HepG2 (cell line): ENCODE measurements around the gene MOB4. TPM values are rescaled to one million over a fixed set of nuclear protein-coding genes. Genes with fewer than 3 reads are reported as not detected.

Experiments used
- BORCS8-MEF2B ChIP-seq: sonication (generic); formaldehyde crosslinking; IDR thresholded peaks from 2 replicates; pipeline ENCODE4 v1.8.0; 2022; ENCODE audit warnings: mild to moderate bottlenecking, missing genetic modification reagents
- EED ChIP-seq: sonication (generic); formaldehyde crosslinking; IDR thresholded peaks from 2 replicates; pipeline ENCODE4 v1.5.0; 2020; ENCODE audit warnings: mild to moderate bottlenecking, missing genetic modification reagents
- FOXC1 ChIP-seq: sonication (generic); formaldehyde crosslinking; IDR thresholded peaks from 2 replicates; pipeline ENCODE4 v1.8.0; 2022; ENCODE audit warnings: mild to moderate bottlenecking, missing genetic modification reagents, borderline replicate concordance
- GTF2F1 ChIP-seq: fragments of 150-350 bp; IDR thresholded peaks from 2 replicates; pipeline ENCODE4 v1.6.1; 2014; ENCODE audit warnings: low read length
- HDAC2 ChIP-seq: sonication (generic); formaldehyde crosslinking; IDR thresholded peaks from 2 replicates; pipeline ENCODE4 v1.4.0; 2020; ENCODE audit warnings: missing genetic modification reagents
- HOXA5 ChIP-seq: sonication (generic); formaldehyde crosslinking; IDR thresholded peaks from 2 replicates; pipeline ENCODE4 v1.4.0; 2020; ENCODE audit warnings: missing genetic modification reagents
- MIER2 ChIP-seq: IDR thresholded peaks from 2 replicates; pipeline ENCODE4 v1.6.1; 2016; ENCODE audit warnings: missing biosample characterization, missing genetic modification reagents
- NBN ChIP-seq: fragments of 450-650 bp; conservative IDR thresholded peaks from 2 replicates; pipeline ENCODE4 v1.6.1; 2017
- NFYB ChIP-seq: sonication (generic); formaldehyde crosslinking; IDR thresholded peaks from 2 replicates; pipeline ENCODE4 v1.4.0; 2020; ENCODE audit warnings: missing genetic modification reagents
- NR2C2 ChIP-seq: sonication (generic); formaldehyde crosslinking; IDR thresholded peaks from 2 replicates; pipeline ENCODE4 v1.4.0; 2020; ENCODE audit warnings: missing genetic modification reagents, mild to moderate bottlenecking, moderate library complexity, borderline replicate concordance
- PHF21A ChIP-seq: sonication (generic); formaldehyde crosslinking; IDR thresholded peaks from 2 replicates; pipeline ENCODE4 v1.5.0; 2020; ENCODE audit warnings: mild to moderate bottlenecking, missing genetic modification reagents
- PRPF4 ChIP-seq: fragments of 200-400 bp; formaldehyde crosslinking; IDR thresholded peaks from 2 replicates; pipeline ENCODE4 v1.6.1; 2016; ENCODE audit warnings: low read length, low read depth; ENCODE audit not compliant: poor library complexity, severe bottlenecking
- ZMYM2 ChIP-seq: sonication (generic); formaldehyde crosslinking; IDR thresholded peaks from 2 replicates; pipeline ENCODE4 v1.8.0; 2022; ENCODE audit warnings: mild to moderate bottlenecking, missing genetic modification reagents
- ZMYM4 ChIP-seq: sonication (generic); formaldehyde crosslinking; IDR thresholded peaks from 2 replicates; pipeline ENCODE4 v1.8.1; 2023; ENCODE audit warnings: mild to moderate bottlenecking, missing genetic modification reagents
- ZNF296 ChIP-seq: sonication (generic); formaldehyde crosslinking; conservative IDR thresholded peaks from 2 replicates; pipeline ENCODE4 v1.5.0; 2020; ENCODE audit warnings: mild to moderate bottlenecking, missing genetic modification reagents
- ZNF432 ChIP-seq: sonication (generic); formaldehyde crosslinking; IDR thresholded peaks from 2 replicates; pipeline ENCODE4 v1.5.0; 2020; ENCODE audit warnings: missing genetic modification reagents, mild to moderate bottlenecking, borderline replicate concordance
- ZNF546 ChIP-seq: sonication (generic); formaldehyde crosslinking; conservative IDR thresholded peaks from 2 replicates; pipeline ENCODE4 v1.8.1; 2023; ENCODE audit warnings: mild to moderate bottlenecking, missing genetic modification reagents
- ZNF563 ChIP-seq: sonication (generic); formaldehyde crosslinking; IDR thresholded peaks from 2 replicates; pipeline ENCODE4 v1.8.0; 2022; ENCODE audit warnings: mild to moderate bottlenecking, moderate library complexity, missing genetic modification reagents
- ZNF703 ChIP-seq: sonication (generic); formaldehyde crosslinking; IDR thresholded peaks from 2 replicates; pipeline ENCODE4 v1.5.1; 2020; ENCODE audit warnings: missing genetic modification reagents, mild to moderate bottlenecking, moderate library complexity, borderline replicate concordance
- ZNF768 ChIP-seq: sonication (generic); formaldehyde crosslinking; IDR thresholded peaks from 2 replicates; pipeline ENCODE4 v1.4.0; 2020; ENCODE audit warnings: missing genetic modification reagents
- ZZZ3 ChIP-seq: sonication (generic); formaldehyde crosslinking; IDR thresholded peaks from 2 replicates; pipeline ENCODE4 v1.4.0; 2020; ENCODE audit warnings: missing genetic modification reagents, mild to moderate bottlenecking, borderline replicate concordance
- polyA plus RNA-seq, 8 experiments: library from polyadenylated mRNA; depleted of rRNA in 3 of 8; stranded (reverse) in 7 of 8; unstranded in 1 of 8; fragments of >200 nt; fragmentation: Illumina TruSeq in 4 of 8; extraction: Trizol in 4 of 8; gene quantifications; 2 replicates each; pipeline versions ENCODE4 v1.2.1 to v1.2.3, GENCODE V29; 2011 to 2016; ENCODE audit warnings: low read depth in 4 of 8, missing spikeins in 1 of 8, mixed read lengths in 1 of 8; ENCODE audit not compliant: insufficient read depth in 1 of 8
- total RNA-seq, 5 experiments: library from RNA; depleted of rRNA; stranded (reverse); fragments of >200 nt; fragmentation: Illumina TruSeq; extraction: Trizol; gene quantifications; 2 replicates each; pipeline ENCODE4 v1.2.3, GENCODE V29; 2016; ENCODE audit warnings: low read depth in 1 of 5
- TF ChIP-seq, protein P1 (sequence below): sonication (generic); formaldehyde crosslinking; IDR thresholded peaks from 2 replicates; pipeline ENCODE4 v1.4.0; 2020; ENCODE audit warnings: missing genetic modification reagents, mild to moderate bottlenecking, borderline replicate concordance
- TF ChIP-seq, protein P2 (sequence below): sonication (generic); formaldehyde crosslinking; IDR thresholded peaks from 2 replicates; pipeline ENCODE4 v1.8.0; 2022; ENCODE audit warnings: mild to moderate bottlenecking, missing genetic modification reagents; ENCODE audit not compliant: insufficient replicate concordance
- TF ChIP-seq, protein P3 (sequence below): sonication (generic); formaldehyde crosslinking; conservative IDR thresholded peaks from 2 replicates; pipeline ENCODE4 v1.8.0; 2022; ENCODE audit warnings: mild to moderate bottlenecking, moderate library complexity, missing genetic modification reagents

Gene MOB4
- total and polyA plus RNA-seq, 2 of the 13 experiments (the other 11 are each of a cell fraction or from before 2014, with no cell fraction given): 35.7 to 38.6 TPM

DNA sequence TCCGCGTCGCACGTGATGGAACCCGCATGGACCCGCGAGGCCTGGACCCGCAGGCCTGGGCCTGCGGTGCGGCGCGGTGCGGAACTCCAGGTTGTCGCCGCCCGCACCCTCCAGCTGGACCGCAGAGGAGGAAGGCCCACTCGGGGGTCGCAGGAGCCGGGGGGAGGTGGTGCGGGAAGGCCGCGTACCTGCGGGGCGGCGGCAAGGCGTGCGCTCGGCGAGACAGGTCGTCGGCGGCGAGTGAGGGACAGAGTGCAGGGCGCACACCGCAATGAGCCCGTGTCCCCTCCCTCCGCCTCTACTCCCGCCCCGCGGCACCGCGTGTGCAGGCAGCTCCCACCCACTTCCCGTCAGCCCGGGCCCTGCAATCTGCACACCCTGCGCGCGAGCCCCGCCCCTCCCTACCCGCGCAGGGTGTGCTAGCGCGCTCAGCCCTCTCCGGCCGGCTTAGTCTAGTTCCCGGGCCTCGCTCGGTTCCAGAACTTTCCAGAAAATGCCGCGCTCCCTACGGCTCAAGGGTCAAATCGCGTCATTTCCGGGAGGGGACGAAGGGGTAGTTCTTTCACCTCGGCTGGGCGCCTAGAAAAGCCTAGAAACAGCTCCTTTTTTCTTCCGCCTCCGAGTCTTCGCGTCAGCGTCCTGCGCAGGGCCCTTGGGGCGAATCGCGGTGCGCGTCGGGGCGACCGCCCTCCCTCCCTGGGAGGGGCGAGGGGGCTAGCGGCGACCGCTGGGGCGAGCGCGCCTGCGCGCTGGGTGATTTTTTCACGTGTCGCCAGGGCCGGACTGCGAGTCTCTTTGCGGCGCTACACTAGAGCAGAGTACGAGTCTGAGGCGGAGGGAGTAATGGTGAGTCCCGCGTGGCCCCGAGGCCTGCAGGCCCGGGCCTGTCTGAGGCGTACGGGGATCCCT, 16.0 kb upstream of the MOB4 start, which contains the start of the genes HSPD1 and HSPE1 (continued):
- TF ChIP-seq HDAC2 (CRISPR knock-in tag): peak; percentile 52
- peak; percentile 99 for TF ChIP-seq BORCS8-MEF2B
- TF ChIP-seq GTF2F1: 0 out of 2 replicates have a peak, but pooled peaks have one; percentile 20
- peak; percentile 99 for TF ChIP-seq EED (CRISPR knock-in tag)
- peak; percentile 25; the same call in 1 of the 2 replicates for TF ChIP-seq ZMYM2 (CRISPR knock-in tag)
- peak; percentile 96 for TF ChIP-seq ZMYM4 (CRISPR knock-in tag)
- TF ChIP-seq, protein P1, sequence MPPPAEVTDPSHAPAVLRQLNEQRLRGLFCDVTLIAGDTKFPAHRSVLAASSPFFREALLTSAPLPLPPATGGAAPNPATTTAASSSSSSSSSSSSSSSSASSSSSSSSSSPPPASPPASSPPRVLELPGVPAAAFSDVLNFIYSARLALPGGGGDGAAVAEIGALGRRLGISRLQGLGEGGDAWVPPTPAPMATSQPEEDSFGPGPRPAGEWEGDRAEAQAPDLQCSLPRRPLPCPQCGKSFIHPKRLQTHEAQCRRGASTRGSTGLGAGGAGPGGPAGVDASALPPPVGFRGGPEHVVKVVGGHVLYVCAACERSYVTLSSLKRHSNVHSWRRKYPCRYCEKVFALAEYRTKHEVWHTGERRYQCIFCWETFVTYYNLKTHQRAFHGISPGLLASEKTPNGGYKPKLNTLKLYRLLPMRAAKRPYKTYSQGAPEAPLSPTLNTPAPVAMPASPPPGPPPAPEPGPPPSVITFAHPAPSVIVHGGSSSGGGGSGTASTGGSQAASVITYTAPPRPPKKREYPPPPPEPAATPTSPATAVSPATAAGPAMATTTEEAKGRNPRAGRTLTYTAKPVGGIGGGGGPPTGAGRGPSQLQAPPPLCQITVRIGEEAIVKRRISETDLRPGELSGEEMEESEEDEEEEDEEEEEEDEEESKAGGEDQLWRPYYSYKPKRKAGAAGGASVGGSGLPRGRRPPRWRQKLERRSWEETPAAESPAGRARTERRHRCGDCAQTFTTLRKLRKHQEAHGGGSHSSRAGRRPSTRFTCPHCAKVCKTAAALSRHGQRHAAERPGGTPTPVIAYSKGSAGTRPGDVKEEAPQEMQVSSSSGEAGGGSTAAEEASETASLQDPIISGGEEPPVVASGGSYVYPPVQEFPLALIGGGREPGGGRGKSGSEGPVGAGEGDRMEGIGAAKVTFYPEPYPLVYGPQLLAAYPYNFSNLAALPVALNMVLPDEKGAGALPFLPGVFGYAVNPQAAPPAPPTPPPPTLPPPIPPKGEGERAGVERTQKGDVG: peak; percentile 95
- TF ChIP-seq HOXA5 (CRISPR knock-in tag): peak; percentile 88
- no peak for TF ChIP-seq PRPF4
- TF ChIP-seq ZNF563 (CRISPR knock-in tag): peak; percentile 95
- TF ChIP-seq, protein P2, sequence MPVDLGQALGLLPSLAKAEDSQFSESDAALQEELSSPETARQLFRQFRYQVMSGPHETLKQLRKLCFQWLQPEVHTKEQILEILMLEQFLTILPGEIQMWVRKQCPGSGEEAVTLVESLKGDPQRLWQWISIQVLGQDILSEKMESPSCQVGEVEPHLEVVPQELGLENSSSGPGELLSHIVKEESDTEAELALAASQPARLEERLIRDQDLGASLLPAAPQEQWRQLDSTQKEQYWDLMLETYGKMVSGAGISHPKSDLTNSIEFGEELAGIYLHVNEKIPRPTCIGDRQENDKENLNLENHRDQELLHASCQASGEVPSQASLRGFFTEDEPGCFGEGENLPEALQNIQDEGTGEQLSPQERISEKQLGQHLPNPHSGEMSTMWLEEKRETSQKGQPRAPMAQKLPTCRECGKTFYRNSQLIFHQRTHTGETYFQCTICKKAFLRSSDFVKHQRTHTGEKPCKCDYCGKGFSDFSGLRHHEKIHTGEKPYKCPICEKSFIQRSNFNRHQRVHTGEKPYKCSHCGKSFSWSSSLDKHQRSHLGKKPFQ (CRISPR knock-in tag): peak; percentile 98
- peak; percentile 5 for TF ChIP-seq ZNF703 (CRISPR knock-in tag)
- peak; percentile 90 for TF ChIP-seq ZNF768 (CRISPR knock-in tag)
- peak; percentile 90 for TF ChIP-seq ZNF296 (CRISPR knock-in tag)
- TF ChIP-seq PHF21A (CRISPR knock-in tag): peak; percentile 100
- TF ChIP-seq NFYB (CRISPR knock-in tag): peak; percentile 83
- peak; percentile 96 for TF ChIP-seq ZNF546
- TF ChIP-seq ZZZ3: peak; percentile 96
- peak; percentile 96 for TF ChIP-seq ZNF432 (CRISPR knock-in tag)
- TF ChIP-seq MIER2: peak; percentile 66; the same call in 1 of the 2 replicates
- 0 out of 2 replicates have a peak, but pooled peaks have one; percentile 11 for TF ChIP-seq NBN
- TF ChIP-seq NR2C2: peak; percentile 98
- peak; percentile 88 for TF ChIP-seq FOXC1 (CRISPR knock-in tag)
- TF ChIP-seq, protein P3, sequence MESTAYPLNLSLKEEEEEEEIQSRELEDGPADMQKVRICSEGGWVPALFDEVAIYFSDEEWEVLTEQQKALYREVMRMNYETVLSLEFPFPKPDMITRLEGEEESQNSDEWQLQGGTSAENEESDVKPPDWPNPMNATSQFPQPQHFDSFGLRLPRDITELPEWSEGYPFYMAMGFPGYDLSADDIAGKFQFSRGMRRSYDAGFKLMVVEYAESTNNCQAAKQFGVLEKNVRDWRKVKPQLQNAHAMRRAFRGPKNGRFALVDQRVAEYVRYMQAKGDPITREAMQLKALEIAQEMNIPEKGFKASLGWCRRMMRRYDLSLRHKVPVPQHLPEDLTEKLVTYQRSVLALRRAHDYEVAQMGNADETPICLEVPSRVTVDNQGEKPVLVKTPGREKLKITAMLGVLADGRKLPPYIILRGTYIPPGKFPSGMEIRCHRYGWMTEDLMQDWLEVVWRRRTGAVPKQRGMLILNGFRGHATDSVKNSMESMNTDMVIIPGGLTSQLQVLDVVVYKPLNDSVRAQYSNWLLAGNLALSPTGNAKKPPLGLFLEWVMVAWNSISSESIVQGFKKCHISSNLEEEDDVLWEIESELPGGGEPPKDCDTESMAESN (CRISPR knock-in tag): peak; percentile 98
